Ectodermal cell (in vitro differentiated cells): Measurements from ENCODE around the gene SDCCAG8.

Source experiments
- H3K27ac ChIP-seq: 2 replicates; pipeline ENCODE4 v1.7.0; 2013; ENCODE audit warnings: mild to moderate bottlenecking, low read depth, low read length; ENCODE audit not compliant: insufficient read depth, poor library complexity, severe bottlenecking
- H3K27me3 ChIP-seq: 2 replicates; pipeline ENCODE4 v1.7.0; 2013; ENCODE audit warnings: mild to moderate bottlenecking, low read length; ENCODE audit not compliant: insufficient read depth, control insufficient read depth, poor library complexity, severe bottlenecking
- H3K36me3 ChIP-seq: one replicate; pipeline ENCODE4 v1.7.0; 2013; ENCODE audit warnings: low read length; ENCODE audit not compliant: control insufficient read depth, insufficient read depth
- H3K4me1 ChIP-seq: one replicate; pipeline ENCODE4 v1.7.0; 2013; ENCODE audit warnings: low read length; ENCODE audit not compliant: control insufficient read depth, insufficient read depth
- H3K4me3 ChIP-seq: 2 replicates; pipeline ENCODE4 v1.7.0; 2013; ENCODE audit warnings: low read depth, low read length, control low read depth; ENCODE audit not compliant: insufficient read depth
- H3K9me3 ChIP-seq: 2 replicates; pipeline ENCODE4 v1.7.0; 2013; ENCODE audit warnings: mild to moderate bottlenecking, low read length, moderate library complexity; ENCODE audit not compliant: control insufficient read depth
- WGBS, 2 experiments: methylation state at CpG; one replicate each; pipeline ENCODE4 v1.1.7; 2013; ENCODE audit warnings: missing lambda C conversion rate in 2 of 2; 5-methylcytosine and 5-hydroxymethylcytosine counted together

Gene SDCCAG8

DNA sequence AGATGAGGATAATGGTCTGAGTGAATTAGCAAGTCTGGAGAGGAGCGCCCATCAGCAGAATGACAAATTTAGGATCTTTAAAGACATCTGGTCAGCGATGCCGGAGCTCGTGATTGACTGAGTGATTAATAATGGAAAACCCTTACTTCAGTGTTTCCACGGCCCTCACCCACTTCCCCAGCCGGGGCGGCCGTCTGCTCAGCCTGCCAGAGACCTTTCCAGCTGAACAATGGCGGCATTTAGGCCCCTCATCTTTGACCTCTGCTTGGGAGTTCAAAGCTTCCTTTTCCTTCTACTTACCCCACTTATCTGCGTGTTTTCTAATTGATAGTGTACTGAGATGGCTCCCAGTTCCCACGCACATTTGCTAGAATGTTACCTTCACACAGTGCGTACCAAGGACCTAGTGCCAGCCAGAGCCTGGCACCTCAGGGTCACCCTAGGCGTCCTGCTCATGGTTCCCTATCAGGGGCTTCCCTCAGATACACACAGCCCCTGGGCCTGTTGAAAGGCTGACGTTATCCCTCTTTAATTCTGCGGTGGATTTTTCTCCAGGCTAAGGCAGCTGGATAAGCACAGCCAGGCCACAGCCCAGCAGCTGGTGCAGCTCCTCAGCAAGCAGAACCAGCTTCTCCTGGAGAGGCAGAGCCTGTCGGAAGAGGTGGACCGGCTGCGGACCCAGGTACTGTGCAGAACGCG, 232.8 kb downstream of the SDCCAG8 start:
- Histone ChIP-seq H3K27ac (peak overlapping the region; percentile 33), H3K4me3 (no peak overlapping the region), H3K36me3 (no peaks in the 10 kb centered on the region), H3K27me3 (peaks cover 1% of the 10 kb centered on the region), H3K9me3 (no peaks in the 10 kb centered on the region), H3K4me1 (peaks cover 4% of the 10 kb centered on the region)
- 93 to 97% methylated on average over 20 of the region's 20 CpGs for WGBS, 2 experiments

DNA sequence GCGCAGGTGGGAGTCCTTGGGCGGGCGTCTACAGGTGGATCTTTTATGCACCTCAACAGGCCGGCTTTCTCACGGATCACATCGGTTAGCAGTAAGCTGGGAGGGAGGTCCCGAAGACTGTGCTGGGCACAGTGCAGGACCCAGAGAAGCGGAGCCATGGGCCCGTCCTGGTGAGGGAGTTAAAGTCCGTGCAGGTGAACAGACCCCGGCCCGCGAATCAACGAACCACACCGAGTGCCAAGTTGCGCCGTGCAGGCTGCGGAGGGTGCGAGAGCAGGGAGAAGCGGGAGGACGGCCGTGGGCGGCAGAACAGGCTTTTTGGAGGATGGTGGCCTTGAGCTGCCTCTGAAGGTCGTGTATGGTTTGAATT, 233.3 kb downstream of the SDCCAG8 start:
- no peaks in the 10 kb centered on the region for H3K36me3 ChIP-seq
- H3K4me1 ChIP-seq: peaks cover 6% of the 10 kb centered on the region
- H3K9me3 ChIP-seq: no peaks in the 10 kb centered on the region
- H3K27ac ChIP-seq: peak overlapping the region; percentile 33
- 94 to 95% methylated on average over 24 of the region's 24 CpGs for WGBS, 2 experiments
- no peaks in the 10 kb centered on the region for H3K27me3 ChIP-seq
- H3K4me3 ChIP-seq: no peak overlapping the region

DNA sequence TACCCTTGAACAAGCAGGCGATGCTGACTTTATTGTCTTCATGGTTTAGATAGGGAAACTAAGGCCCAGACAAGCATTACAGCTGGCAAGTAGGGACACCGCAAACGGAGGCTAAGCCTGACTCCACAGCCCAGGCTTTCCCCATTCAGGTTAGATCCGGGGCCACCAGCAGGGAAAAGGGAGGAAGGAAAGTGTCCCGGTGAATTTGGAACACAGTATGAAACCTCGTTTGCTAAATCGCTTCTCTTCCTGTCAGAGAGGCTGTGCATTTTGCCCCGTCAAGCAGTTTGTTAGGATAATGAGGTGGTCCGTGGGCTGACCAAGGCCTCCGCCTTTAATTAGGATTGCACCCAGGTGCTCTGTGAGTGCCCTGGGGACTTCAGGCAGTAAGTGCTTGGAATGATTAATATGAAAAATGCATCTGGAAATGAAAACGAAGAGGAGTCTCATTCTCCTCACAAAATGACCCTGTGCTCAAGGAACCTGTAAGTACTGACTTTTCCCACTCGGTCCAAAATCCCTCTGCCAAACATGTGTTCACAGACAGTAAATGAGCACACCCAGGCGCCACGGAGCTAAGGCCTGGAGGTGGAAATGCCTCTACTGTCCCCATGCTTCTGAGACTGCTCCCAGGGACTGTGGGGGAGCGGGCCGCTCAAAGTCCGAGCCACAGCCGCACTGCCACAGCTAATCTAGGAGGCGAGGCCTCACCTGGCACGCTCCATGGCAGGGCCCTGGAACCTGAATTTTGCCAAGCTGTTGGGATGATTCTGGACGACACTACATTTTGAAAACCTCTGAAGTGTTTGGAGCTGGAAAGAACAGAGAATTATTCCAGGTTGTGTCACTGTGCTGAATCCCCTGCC, 234.1 kb downstream of the SDCCAG8 start:
- Histone ChIP-seq H3K27ac (no peak overlapping the region), H3K9me3 (no peaks in the 10 kb centered on the region)
- 69 to 72% methylated on average over 21 of the region's 21 CpGs for WGBS, 2 experiments

DNA sequence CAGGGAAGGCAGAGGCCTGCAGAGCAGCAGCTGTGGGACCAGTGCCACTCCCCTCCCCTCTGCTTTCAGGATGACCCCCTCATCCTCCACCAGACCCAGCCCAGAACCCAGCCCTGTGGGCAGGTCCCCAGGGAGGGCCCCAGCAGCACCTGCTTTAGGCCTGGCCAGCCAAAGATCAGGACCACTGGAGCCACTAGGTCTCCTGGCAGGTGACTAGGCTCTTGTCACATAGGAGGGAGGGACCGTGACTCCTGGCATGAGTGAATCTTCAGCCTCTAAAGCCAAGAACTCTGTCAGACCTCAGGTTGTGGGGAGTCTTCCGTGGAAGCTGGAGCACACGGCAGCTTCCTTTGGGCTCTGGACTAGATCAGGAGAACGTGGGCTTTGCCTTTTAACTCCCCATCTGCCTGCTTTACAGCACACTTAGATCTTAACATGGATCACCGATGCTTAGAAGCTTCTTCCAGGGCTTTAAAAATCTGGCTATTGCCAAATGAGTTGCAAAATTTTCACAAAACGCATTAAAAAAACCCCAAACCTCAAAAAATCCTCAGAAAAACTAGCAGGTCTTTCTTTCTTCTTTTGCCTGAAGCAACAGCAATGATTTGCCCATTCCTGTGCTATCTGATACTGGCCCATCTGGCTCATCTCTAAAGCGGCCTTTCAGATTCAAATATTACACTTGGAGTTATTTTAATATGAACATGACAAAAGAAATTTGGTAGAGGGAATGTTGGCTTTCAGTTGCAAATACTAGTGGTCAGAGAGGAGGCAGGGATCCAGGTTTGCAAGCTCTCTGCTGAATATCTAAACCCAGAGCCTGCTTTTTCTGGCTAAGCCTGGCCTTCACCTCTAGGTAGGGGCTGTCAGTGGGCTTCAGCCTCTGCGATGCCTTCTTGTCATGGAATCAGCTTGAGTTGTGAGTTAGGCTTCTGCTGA, 235.2 kb downstream of the SDCCAG8 start:
- no peaks in the 10 kb centered on the region for H3K9me3 ChIP-seq
- no peaks in the 10 kb centered on the region for H3K27me3 ChIP-seq
- 73 to 76% methylated on average over 7 of the region's 8 CpGs for WGBS, 2 experiments
- H3K27ac ChIP-seq: no peak overlapping the region
- H3K36me3 ChIP-seq: no peaks in the 10 kb centered on the region
- no peak overlapping the region for H3K4me3 ChIP-seq
- H3K4me1 ChIP-seq: peaks cover 15% of the 10 kb centered on the region

More for the DNA sequence above, 234.1 kb downstream of the SDCCAG8 start:
- Histone ChIP-seq H3K27me3 (no peaks in the 10 kb centered on the region), H3K4me3 (no peak overlapping the region), H3K36me3 (no peaks in the 10 kb centered on the region), H3K4me1 (peaks cover 8% of the 10 kb centered on the region)

DNA sequence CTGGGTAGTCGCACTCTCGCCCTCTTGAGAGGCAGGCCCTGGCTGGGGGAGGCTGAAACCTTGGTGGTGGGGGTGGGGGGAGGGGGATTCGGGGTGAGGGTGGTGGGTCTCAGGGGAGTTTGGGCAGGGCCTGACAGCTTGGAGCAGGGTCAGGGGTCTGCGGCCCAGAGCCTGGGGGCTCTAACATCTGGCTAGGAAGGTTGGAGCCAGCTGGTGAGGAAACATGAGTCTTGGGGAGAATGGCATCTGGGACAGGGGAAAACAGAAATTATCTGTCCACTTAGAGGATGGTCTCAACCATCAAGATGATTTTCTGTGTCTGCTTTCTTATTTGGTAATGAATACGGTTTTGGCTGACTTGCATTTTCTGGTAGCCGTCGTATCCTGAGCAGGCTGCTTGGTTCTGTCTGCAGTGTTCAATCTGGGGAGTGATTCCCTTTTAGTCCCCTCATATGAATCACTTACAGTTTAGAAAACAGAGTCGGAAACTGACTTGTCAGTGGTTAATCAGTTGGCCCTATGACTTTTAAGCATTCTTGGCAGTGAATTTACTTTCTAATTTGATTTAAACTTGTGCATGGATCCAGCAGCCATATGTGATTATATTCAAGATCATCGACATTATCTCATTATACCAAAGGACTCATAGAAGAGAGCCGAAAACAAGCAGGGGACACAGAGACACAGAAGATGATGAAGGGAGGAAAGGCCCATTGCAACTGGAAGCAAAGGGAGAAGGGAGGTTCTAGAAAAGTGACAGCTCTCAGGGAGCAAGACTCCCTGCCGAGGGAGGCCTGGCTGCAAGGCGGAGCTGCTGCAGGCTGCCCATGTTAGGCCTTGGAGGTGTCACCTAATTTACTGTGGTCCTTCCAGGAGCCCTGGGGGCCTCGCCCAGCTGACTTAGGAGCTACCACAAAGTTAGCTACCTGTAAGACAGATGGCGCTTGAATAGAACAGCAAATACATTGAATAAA, 237.6 kb downstream of the SDCCAG8 start:
- Histone ChIP-seq H3K9me3 (no peaks in the 10 kb centered on the region), H3K4me3 (no peak overlapping the region), H3K4me1 (peaks cover 23% of the 10 kb centered on the region), H3K27ac (no peak overlapping the region), H3K36me3 (no peaks in the 10 kb centered on the region), H3K27me3 (no peaks in the 10 kb centered on the region)
- 91 to 92% methylated on average over 12 to 13 of the region's 14 CpGs for WGBS, 2 experiments

DNA sequence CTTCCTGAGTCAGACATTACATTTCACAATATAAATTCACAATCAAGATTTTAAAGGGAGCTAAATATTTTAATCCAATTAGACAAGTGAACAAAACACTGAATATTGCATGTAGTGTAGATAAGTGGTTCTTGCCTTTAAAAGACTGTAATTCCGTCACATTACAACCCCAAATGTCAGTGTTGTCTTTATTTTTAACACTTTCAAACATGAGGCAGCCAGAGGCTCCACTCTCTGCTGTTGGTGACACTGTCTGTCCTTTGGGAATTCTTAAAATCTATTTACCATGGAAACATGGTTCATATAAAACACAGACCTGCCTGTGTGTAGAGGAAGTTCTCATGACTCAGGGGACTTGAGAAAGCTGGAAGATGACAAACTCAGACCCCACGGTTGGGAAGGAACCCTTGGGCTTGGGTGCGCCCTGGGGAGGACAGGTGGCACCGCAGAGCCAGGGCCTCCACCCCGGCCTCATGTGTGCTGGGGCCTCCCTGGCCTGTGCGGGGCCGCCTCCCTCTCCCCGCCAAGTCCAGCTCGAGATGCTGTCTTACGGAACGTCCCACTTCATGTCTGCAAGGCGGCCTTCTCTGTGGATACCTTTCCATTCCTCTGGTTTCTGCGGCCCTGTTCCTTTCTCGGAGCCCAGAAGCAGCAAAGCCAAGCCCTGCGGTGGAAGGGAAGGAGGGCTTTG, 239.0 kb downstream of the SDCCAG8 start:
- 94 to 97% methylated on average over 14 to 15 of the region's 15 CpGs for WGBS, 2 experiments
- no peaks in the 10 kb centered on the region for H3K36me3 ChIP-seq
- H3K27ac ChIP-seq: no peak overlapping the region
- H3K4me3 ChIP-seq: no peak overlapping the region
- H3K9me3 ChIP-seq: no peaks in the 10 kb centered on the region
- H3K27me3 ChIP-seq: no peaks in the 10 kb centered on the region
- peaks cover 23% of the 10 kb centered on the region for H3K4me1 ChIP-seq

DNA sequence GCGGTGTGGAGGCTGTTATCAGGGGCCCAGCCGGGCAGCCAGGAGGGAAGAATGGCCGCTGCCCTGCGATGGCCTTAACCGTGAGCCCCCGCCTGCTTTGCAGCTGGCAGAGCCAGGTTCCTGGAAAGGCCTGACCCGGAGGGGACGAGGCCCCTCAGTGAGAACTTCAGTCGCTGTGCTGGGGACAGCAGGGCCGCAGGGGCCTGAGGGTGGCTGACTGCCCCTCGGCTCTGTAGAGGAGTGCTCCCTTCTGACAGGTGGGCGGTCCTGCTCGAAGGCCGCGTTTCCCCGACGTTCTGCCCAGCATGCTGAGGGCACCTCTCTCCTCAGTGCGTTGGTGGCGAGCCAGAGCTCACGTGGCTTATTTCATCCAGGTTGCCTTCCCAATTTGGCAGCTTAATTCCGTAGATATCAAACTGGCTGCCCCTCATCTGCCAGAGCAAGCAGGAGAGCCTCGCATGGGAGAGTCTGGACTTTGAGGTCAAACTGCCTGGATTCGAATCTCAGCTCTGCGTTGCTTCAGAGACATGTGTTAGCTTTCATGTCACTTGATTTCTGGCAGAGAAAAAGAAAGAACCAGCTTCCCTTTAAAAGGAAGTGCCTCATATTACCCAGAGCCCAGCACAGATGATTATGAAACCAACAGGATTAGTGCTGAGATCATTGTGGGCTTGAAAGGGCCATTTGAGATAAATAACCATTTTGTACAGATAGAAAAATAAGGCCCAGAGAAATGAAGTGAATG, 239.8 kb downstream of the SDCCAG8 start:
- H3K27ac ChIP-seq: no peak overlapping the region
- WGBS, 2 experiments: 90 to 91% methylated on average over 24 of the region's 24 CpGs

DNA sequence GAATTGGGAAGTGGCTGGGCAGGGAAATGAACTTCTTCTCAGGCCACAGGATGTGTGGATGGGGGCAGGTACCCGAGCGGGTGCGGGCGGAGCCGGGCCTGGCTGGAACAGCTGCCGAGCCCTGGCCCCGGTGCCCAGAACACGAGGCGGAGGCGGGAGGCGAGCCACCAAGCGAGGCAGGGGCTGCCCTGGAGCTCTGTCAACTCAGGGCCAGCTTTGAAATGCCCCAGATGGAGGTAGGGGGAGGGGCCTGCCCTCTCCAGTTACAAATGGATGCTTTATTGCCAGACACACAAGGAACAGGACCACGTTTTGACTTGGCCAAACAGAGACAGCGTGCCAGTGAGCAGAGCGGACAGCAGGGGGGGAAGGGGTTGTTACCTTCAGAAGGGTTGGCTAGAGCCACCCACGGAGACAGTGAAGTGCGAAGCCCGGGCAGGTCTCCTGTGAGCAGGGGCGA, 240.4 kb downstream of the SDCCAG8 start:
- H3K9me3 ChIP-seq: no peaks in the 10 kb centered on the region
- WGBS, 2 experiments: 85 to 86% methylated on average over 19 of the region's 19 CpGs
- no peaks in the 10 kb centered on the region for H3K36me3 ChIP-seq
- H3K27ac ChIP-seq: peak overlapping the region; percentile 17
- H3K27me3 ChIP-seq: no peaks in the 10 kb centered on the region
- peaks cover 23% of the 10 kb centered on the region for H3K4me1 ChIP-seq
- H3K4me3 ChIP-seq: no peak overlapping the region

More for the DNA sequence above, 239.8 kb downstream of the SDCCAG8 start:
- Histone ChIP-seq H3K36me3 (no peaks in the 10 kb centered on the region), H3K27me3 (no peaks in the 10 kb centered on the region), H3K4me3 (no peak overlapping the region), H3K4me1 (peaks cover 23% of the 10 kb centered on the region), H3K9me3 (no peaks in the 10 kb centered on the region)
